Right hindlimb (tissue), 1 donor: ENCODE measurements around the gene TMCO4.
A peak's percentile ranks its signal among the peaks of the same experiment; 100 is the strongest.

Experiments
- DNase-seq: peaks from one replicate; pipeline ENCODE4 v3.0.0-alpha.2; 2018

The TMCO4 gene

DNA sequence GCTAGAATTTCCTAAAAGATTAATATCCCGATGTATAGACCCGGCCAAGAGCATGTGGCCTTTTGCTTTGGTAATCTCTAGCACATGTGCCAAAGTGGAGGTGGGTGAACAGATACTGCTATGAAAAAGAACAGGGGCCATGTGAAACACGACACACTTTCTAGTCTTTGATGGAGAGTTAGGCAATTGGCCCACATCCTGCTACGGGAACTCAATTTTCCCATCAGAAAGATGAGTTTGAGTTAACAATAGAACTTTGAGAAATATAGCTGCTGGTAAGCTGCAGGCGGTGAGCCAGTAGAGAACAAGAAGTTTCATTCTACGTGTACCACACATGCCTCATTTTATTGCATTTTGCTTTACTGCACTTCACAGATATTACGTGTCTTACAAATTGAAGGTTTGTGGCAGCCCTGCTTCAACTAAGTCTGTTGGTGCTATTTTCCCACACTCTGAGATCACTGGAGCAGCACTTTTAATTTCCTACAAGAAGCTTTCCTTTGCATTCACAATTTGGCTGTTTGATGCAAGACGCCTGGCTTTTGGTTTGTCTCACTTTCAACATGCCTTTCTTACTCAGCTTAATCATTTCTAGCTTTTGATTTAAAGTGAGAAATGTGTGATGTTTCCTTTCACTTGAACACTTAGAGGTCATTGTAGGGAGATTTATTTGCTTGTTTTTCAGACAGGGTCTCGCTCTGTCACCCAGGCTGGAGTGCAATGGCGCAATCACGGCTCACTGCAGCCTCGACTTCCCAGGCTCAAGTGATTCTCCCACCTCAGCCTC lies 88.7 kb downstream of the TMCO4 start:
- DNase-seq = no peak

DNA sequence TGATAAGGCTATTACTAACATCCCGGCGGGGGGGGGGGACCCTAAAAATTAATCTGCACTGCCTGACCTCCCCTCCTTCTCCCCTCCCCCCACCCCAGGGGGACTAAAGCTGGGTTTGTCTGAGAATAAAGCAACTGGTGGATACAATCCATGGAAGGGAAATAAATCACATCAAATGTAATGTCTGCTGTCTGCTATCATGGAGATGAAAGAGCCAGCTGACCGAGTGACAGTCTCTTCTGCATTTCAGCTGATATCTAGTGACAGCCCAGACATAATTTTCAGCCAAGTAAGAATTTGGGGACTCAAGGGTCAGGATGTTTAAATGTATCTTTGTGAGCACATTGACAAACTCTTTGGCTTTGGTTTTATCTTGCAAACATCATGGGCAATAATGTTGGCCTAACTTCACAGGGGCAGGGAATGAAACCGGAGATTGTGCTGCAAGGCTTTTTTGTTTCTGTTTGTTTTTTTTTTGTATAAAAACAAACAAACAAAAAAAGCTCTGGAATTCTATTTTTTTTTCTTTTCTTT lies 90.4 kb downstream of the TMCO4 start:
- DNase-seq = no peak

DNA sequence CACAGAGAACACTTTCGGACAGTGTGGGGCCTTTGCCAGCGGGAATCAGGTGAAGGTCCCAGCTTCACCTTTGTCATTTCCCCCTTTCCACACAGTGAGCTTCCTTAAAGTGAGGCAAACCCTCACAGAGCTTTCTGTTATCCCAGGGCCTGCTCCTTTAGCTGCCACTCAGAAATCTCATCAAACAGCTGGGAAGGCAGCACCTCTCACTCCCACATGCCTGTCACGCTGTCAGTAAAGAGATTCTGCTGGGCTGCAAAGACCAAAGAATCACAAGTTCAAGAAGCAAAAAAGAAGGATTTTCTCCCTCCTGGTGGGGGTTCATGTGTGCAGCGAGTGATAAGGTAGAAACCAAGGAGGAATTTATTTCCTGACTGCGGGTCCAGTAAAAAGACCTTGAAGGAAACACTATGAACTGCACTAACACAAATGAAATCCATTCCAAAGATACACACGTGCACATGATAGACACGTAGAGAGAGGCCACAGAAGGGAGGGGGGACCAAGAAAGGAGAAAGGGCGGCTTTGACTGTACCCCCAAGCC lies 91.1 kb downstream of the TMCO4 start:
- no peak for DNase-seq

DNA sequence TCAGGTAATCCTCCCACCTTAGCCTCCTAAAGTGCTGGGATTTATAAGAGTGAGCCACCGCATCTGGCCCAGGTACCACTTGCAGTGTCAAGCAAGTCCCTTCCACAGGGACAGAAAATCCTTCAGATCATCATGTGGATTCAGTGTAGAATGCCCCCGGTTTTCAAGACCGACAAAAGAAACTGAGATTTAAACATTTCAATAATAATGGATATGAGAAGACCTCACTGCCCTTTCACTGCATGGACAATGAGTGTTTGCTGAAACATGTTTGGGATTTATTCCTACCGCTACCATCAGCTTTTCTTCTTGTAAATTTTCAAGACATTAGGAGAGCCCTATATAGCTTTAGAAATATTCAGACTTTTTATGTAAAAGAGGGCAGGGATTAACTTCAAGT lies 93.6 kb downstream of the TMCO4 start:
- DNase-seq = no peak

DNA sequence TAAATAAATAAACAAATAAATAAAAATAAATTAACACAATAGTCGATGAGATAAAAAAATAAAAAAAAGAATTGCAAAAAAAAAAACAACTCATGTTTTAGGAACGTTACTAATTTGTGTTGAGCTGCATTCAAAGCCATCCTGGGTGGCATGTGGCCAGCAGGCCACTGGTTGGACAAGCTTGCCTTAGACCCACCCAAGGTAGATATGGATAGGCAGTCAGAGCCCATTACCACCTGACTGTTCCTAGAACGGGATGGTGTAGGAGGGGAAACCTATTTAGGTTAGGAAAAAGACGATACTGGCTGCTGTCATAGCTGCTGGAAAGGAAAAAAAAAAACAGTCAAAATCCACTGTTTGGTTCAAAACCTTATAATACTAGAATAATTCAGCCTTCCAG lies 94.3 kb downstream of the TMCO4 start:
- no peak for DNase-seq

DNA sequence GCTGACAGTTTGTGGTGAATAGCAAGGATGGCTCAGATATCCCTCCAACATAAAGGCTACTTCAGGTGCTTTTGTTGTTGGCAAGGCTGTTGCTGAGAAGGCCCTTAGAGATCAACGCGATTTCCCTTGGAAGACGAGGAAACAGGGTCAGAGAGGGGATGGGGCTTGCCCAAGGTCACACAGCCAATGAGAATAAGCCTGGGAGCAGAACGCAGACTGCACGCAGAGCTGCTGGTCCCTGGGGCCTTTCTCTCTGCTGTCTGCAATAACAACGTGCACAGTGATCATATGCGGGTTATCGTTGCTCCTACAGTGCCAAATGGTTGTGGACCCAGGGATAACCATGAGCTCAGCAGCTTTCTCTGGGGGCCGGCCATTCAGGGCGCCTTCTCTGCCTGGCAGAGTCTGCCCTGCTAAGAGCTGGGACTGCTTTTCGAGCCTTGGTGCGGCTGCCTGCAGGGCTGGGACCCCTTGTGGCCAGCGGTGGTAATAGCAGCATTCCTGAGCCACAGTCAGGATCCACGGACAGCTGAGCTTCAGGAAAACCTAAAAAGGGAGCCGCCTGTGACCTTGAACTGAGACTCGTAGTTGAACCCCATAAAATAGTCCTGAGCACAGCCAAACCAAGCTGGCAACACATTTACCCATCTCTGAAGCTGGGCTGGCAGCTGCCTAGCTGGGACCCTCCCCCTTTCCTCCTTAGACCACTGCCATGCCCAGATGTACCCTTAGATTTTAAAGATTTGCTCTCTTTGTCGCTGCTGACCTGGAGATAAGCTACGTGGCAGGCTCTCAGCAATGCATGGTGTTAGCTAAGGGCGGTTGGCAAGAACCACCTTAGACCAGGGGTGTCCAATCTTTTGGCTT lies 95.2 kb downstream of the TMCO4 start:
- DNase-seq = peak; percentile 78

DNA sequence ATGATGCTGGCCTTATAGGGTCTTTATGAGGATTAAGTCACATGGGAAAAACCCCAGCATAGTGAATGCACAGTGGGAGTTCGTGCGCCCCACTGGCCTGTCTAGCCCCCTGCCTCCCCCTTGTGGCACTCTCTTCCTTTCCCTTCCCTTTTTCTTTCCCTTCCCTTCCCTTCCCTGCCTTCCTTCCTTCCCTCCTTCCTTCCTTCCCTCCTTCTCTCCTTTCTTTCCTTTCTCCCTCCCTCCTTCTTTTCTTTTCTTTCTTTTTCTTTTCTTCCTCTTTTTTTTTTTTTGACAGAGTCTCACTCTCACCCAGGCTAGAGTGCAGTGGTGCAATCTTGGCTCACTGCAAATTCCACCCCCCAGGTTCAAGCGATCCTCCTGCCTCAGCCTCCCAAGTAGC lies 96.4 kb downstream of the TMCO4 start:
- DNase-seq = no peak

DNA sequence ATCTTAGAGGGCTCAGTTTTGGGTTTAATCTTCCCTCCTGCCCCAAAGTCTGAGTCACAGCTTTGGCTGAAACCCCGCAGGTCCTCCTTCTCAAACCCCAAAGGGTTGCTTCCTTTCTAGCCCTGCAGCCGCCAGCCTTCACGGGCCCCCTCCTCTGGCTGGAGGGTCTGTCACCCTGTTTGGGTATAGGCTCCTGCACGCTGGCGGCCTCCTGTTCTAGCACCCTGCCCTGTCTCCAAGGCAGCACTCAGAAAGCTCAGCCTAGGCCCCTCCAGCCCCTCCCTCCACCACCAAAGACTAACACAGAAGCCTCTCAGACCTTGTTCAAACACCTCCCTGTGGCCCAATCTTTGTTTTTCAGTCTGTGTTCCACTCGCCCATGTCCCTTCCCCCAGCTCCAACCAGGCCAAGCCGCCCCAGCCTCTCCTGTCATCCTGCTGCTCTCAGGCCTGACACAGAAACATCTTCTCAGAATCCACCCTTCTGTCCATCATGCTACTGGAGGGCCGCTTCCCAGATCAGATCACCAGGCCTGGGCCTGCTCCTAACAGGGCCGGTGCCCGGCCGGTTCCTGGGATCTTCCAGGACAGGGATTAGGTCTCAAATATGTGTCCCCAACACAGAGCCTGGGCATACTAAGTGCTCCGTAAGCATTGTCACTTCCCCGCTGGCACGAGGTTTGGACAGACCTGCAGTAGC lies 99.5 kb downstream of the TMCO4 start:
- DNase-seq = no peak

DNA sequence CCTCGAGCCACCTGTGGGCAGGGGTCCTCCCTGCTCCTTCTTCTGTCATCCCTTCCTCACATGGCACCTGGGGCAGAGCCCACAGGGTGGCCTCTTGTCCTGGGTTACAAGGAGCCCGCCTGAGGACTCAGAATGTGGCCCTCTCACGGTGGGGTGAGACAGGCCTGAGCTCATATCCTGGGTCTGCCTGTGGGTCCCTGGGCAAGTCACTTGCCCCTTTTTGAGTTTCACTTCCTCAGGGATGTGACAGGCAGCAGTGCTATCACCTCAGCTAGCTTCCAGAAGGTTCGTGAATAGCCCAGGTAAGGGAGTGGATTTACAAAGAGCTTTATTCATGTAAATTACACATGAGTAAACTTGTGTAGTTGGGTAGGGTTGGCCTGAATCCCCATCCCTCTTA lies 101.5 kb downstream of the TMCO4 start:
- no peak for DNase-seq

DNA sequence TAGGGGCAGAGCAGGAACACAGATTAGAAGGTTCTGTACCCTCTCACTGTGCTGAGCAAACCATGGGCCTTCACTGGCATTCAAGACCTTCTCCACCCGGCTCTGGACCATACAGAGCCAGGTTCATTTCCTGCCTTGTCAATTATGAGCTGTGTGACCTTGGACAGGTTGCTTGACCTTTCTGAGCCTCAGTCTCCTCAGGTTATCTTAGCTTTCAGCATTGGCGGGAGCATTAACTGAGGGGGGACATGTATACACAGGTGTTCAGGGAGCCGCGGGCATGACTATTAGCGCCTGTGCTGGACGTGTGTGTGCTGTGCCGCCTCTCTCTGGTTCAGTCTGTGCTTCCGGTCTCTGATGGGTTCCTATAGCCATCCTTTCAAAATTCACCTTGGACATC lies 102.9 kb downstream of the TMCO4 start:
- no peak for DNase-seq

DNA sequence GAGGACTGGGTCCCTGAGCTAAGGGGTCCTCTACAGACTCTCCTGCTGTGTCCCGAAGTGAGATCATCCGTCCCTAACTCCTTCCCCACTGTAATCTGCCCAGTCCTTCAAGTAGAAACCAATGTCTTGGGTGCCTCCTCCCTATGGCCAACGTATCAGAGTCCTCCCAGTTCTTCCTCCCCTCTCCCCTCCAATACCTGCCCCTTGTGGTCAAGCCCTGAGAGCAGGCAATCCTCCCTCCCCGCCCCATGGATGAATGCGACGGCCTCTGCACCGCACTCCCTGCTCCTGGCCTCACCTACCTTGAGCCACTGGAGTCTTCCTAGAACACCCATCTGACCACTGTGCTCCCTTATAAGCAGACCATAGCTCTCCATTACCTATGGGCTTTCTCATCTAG lies 103.9 kb downstream of the TMCO4 start:
- no peak for DNase-seq

DNA sequence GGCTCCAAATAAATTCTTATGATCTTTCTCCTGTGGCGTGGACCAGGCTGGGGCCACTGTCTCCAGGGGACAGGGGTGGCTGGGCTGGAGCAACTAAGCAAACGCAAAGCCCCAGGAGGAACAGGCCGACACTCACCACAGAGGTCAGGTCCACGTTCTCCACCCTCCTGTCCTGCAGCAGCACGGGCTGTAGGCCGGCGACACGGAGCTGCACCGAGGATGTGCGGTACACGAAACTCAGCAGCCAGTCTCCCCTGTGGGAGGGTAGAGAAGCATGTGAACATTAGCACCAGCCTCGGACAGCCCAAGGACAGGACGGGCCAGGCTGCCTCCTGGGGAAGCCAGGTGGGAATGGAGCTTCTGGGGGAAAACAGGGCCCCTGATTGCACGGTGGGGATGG lies 105.4 kb downstream of the TMCO4 start:
- DNase-seq = no peak

DNA sequence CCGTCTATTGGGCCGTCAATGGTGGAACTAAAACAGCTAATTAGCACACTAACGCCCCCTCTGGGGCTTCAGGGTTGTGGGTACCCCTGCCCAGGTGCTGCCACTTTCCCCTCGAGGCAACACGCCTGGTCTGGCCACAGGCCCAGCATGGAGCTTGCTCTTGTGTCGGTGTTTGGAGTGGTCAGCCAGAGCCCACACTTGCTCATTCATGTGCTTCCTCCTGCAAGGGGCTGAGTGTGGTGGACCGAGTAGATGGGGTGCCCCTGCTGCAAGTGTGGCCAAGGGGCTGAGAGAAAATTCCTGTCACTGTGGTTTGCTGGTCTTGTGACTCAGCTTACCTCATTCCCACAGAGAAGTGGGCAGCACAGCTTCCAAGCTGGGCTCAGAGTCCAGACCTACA lies 109.4 kb downstream of the TMCO4 start:
- DNase-seq = no peak

DNA sequence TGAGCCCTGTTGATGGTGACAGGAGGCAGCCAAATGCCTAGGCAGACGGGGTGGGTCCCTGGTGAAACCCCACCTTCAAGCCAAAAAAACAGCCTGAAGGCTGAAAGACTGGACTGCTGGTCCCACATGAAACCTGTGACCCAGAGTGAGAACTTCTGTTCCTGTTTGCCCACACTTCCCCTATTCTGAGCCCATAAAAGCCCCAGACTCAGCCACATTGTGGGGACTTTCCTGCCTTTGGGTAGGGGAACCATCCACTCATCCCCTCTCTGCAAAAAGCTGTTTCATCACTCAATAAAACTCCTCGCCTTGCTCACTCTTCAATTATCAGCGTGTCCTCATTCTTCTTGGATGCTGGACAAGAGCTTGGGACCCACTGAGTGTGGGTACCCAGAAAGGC lies 109.9 kb downstream of the TMCO4 start:
- no peak for DNase-seq

DNA sequence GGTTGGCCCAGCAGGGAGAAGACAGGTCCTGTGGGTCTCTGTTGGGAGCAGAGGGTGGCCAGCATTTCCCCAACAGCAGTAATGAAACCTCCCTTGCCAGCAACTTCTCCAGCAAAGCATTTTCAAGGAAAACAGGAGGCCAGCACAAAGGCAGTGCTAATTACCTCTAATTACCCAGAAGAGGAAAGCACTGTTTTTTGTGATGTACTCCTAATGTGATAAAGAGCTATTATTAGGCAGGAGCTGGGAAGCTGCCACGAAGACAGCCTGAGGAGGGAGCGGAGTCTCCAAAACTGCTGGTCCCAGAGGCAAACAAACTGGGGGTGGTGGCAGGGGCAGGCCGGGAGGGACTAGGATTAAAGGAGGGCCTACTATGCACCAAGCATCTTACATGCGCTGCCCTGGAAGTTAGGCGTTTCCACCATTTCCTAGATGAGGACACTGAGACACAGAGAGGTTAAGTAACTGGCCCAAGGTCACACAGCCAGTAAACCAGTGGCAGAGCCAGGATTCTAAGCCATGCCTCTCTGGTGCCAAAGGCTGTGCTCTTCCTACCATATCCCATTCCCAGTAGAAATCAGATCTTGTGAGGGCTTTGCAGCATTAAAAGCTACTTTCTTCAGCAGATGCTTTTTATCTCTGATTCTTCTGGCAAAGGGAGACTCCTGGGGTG lies 110.5 kb downstream of the TMCO4 start:
- DNase-seq = no peak

DNA sequence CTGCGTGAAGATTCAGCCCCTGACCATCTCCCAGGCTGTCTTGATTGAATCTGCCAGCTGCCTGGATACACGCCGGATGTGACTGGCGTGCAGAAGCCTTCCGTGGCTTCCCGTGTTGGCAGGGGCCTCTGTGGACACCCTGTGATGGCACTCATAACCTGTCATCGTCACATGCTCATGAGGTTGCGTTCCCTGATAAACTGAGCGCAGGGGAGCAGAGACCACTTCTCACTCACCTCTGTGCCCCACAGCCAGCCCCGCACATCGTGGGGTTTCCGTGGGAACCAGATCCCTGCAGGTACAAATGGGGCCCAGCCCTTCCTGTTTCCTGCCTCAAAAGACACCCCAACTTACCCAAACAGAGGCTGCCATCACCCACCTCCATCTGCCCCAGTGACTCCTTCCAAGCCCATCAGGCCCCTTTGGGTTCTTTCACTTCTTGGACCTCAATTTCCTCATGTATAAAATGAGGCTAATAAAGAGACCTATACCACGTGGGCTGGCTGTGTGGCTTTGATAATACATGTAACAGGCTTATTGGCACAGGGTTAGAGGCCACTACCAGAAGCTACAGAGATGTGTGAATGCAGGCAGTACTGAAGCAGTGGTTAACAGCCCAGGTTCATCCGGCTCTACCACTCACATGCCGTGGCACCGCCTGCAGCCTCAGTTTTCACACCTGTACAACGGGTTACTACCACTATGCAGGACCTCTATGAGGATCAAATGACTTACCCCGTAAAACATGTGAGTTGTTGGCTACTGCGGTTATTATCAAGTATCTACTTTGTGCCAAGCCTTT lies 111.5 kb downstream of the TMCO4 start:
- DNase-seq = no peak

DNA sequence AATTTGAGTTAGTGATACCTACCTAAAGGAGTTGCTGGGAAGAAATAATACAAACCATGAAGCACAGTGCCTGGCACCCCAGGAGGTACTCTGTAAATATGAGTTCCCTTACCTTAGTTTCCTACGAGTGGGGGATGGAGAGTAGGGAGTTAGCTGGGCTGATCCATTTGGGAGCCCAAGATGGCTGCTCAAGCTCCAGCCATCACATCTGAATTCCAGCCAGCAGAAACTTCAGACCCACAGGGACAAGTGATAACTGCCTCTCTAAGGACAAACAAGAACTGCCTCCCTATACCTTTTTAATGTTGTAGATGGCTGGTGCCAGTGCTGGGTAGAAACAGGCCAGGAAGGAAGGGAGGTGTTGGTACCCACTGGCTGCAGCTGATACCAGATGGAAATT lies 112.3 kb downstream of the TMCO4 start:
- DNase-seq = no peak

DNA sequence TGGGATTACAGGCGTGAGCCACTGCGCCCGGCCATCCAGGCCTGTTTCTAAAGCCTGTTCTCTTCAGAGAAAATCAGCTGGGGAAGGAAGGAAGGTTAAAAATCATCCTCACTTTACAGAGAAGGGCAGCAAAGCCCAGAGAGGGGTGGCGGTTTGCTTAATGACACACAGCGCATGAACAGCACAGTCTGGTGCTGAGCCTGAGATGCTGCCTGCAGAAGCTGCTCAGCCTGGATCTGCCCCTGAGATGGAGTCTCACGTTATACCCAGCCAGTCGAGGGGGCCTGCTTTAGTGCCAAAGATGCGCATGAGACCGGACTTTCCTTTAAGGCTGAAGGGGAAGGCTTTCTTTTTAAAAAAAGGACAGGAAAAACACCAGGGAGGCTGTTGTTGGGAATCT lies 113.7 kb downstream of the TMCO4 start:
- DNase-seq = no peak

DNA sequence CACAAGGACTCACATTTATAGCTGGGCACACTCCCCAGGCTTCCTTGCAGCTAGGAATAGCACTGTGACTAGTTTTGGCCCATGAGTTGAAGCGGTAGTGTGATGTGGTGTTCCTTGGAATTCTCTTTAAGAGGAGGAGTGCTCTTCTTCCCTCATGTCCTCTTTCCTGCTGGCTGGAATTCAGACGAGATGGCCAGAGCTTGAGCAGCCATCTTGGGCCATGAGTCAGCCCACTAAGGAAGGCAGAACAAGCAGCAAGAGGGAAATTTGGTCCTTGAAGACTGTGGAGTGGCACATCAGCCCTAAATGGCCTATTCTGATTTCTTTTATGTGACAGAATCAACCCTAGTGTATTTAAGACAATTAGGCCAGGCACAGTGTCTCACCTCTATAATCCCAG lies 115.0 kb downstream of the TMCO4 start:
- no peak for DNase-seq

DNA sequence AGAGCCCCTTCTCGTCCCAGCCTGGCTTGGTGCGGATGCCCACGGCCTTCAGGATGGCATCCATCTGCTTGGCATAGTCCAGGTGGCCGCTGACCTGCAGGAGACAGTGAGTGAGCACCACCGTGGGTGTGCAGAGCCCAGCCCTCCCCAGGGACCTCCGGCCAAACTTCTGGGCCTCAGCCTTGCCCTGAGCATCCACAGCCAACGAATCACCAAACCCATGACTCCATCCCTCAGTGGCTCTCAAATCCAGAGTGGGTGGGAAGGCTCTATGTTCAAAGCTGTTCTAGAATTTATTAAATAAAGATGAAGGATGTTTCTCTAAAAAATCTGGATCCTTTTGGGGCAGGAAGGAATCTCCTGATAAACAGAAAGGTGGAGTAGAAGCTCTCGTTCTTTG lies 116.4 kb downstream of the TMCO4 start:
- no peak for DNase-seq

DNA sequence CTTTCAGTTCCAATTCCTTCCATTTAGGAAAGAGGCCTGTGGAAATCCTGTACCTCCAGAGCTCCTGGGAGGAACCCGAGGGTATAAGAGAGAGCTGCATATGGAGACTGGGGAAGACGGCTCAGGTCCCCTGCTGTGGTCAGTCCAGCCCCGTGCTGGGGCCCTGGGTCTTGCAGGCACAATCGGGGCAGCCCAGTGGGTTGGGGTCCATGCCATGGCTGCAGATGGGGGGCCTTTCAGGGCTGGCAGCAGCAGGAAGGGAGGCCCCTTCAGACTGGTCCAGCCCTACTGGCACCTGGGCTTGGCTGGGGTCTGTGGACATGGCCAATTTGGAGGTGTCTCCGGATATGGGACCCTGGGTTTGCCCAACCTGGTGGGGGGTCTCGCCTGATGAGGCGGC lies 116.8 kb downstream of the TMCO4 start:
- DNase-seq = no peak

DNA sequence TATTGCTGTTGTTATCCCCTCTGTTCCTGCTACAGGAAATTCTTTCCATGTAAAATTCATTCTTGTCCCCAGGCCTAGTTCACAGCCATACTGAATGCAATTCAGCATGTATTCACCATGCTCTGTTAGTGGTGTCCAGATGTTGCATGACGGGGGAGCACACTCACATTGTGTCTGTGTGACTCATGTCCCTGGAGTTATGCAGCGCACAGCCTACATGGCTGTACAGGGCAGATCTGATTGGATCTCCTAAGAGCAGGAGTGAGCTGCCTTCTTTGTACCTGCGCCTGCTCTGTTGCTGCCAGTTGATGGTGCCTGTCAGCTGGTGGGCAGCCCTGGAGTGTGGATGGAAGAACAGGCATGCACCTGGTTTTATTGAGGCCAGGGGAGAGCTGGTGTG lies 117.5 kb downstream of the TMCO4 start:
- no peak for DNase-seq
